H9 (cell line): ENCODE data around the gene C2orf92. TPM values are rescaled to one million over a fixed set of nuclear protein-coding genes. Genes with fewer than 3 reads are reported as not detected.

ENCODE experiments used
- DNase-seq: peaks from one replicate; pipeline ENCODE4 v3.0.0-alpha.2; 2017
- H2AFZ ChIP-seq: one replicate; pipeline ENCODE4 v1.6.1; 2013; ENCODE audit warnings: mild to moderate bottlenecking, low read length, control low read depth, moderate library complexity
- H2AK5ac ChIP-seq: 2 replicates; pipeline ENCODE4 v1.6.1; 2013; ENCODE audit warnings: low read length, control low read depth, mixed read lengths; ENCODE audit not compliant: insufficient read length
- H2BK120ac ChIP-seq: one replicate; pipeline ENCODE4 v1.6.1; 2013; ENCODE audit warnings: low read depth, mild to moderate bottlenecking, low read length, control low read depth, inconsistent platforms; ENCODE audit not compliant: poor library complexity, severe bottlenecking
- H2BK12ac ChIP-seq: 2 replicates; pipeline ENCODE4 v1.6.1; 2013; ENCODE audit warnings: low read length, control low read depth, mixed read lengths, low read depth; ENCODE audit not compliant: insufficient read length
- H2BK15ac ChIP-seq: 2 replicates; pipeline ENCODE4 v1.6.1; 2013; ENCODE audit warnings: low read depth, low read length, control low read depth
- H2BK20ac ChIP-seq: one replicate; pipeline ENCODE4 v1.6.1; 2013; ENCODE audit warnings: low read depth, mild to moderate bottlenecking, low read length, control low read depth, inconsistent platforms; ENCODE audit not compliant: poor library complexity, severe bottlenecking
- H2BK5ac ChIP-seq: 2 replicates; pipeline ENCODE4 v1.6.1; 2013; ENCODE audit warnings: low read length, control low read depth, mixed read lengths; ENCODE audit not compliant: insufficient read length
- H3K14ac ChIP-seq: 2 replicates; pipeline ENCODE4 v1.6.1; 2013; ENCODE audit warnings: low read length, control low read depth; ENCODE audit not compliant: insufficient read depth
- H3K18ac ChIP-seq: 2 replicates; pipeline ENCODE4 v1.6.1; 2013; ENCODE audit warnings: low read depth, mild to moderate bottlenecking, mixed read lengths, low read length, control low read depth; ENCODE audit not compliant: insufficient read length
- H3K23ac ChIP-seq: 2 replicates; pipeline ENCODE4 v1.6.1; 2013; ENCODE audit warnings: low read length, control low read depth, mixed read lengths, low read depth; ENCODE audit not compliant: insufficient read length
- H3K23me2 ChIP-seq: 2 replicates; pipeline ENCODE4 v1.6.1; 2013; ENCODE audit warnings: low read depth, mild to moderate bottlenecking, mixed read lengths, low read length, control low read depth; ENCODE audit not compliant: insufficient read length, poor library complexity, severe bottlenecking
- H3K27ac ChIP-seq: 2 replicates; pipeline ENCODE4 v1.5.1; 2013; ENCODE audit warnings: low read length, control low read depth, mixed read lengths, low read depth; ENCODE audit not compliant: insufficient read length
- H3K27me3 ChIP-seq: 2 replicates; pipeline ENCODE4 v1.6.1; 2013; ENCODE audit warnings: low read length, control low read depth, inconsistent platforms; ENCODE audit not compliant: insufficient read depth
- H3K4ac ChIP-seq: 2 replicates; pipeline ENCODE4 v1.6.1; 2013; ENCODE audit warnings: low read depth, mild to moderate bottlenecking, control low read depth, inconsistent platforms, low read length, moderate library complexity
- H3K4me1 ChIP-seq: 2 replicates; pipeline ENCODE4 v1.6.1; 2013; ENCODE audit warnings: low read length, control low read depth, inconsistent platforms; ENCODE audit not compliant: insufficient read depth
- H3K4me2 ChIP-seq: 2 replicates; pipeline ENCODE4 v1.6.1; 2013; ENCODE audit warnings: low read length, control low read depth, mixed read lengths; ENCODE audit not compliant: insufficient read length, insufficient read depth
- H3K56ac ChIP-seq: 2 replicates; pipeline ENCODE4 v1.6.1; 2013; ENCODE audit warnings: low read depth, mild to moderate bottlenecking, mixed read lengths, low read length, control low read depth; ENCODE audit not compliant: insufficient read length
- H3K79me1 ChIP-seq: 2 replicates; pipeline ENCODE4 v1.6.1; 2013; ENCODE audit warnings: low read depth, mild to moderate bottlenecking, moderate library complexity, low read length, control low read depth, inconsistent platforms; ENCODE audit not compliant: insufficient read depth, poor library complexity, severe bottlenecking
- H3K79me2 ChIP-seq: 2 replicates; pipeline ENCODE4 v1.6.1; 2013; ENCODE audit warnings: low read length, control low read depth, inconsistent platforms; ENCODE audit not compliant: insufficient read depth
- H3K9ac ChIP-seq: 2 replicates; pipeline ENCODE4 v1.6.1; 2013; ENCODE audit warnings: low read length, control low read depth, mixed read lengths; ENCODE audit not compliant: insufficient read length; ENCODE audit errors: extremely low read depth
- H3K9me3 ChIP-seq: one replicate; pipeline ENCODE4 v1.6.1; 2013; ENCODE audit warnings: low read depth, low read length, inconsistent platforms; ENCODE audit not compliant: control insufficient read depth
- H3T11ph ChIP-seq: one replicate; pipeline ENCODE4 v1.6.1; 2013; ENCODE audit warnings: mild to moderate bottlenecking, low read length, control low read depth, inconsistent platforms
- H4K20me1 ChIP-seq: one replicate; pipeline ENCODE4 v1.6.1; 2013; ENCODE audit not compliant: control insufficient read depth, insufficient read length, insufficient read depth
- H4K5ac ChIP-seq: 2 replicates; pipeline ENCODE4 v1.6.1; 2013; ENCODE audit warnings: low read depth, mild to moderate bottlenecking, mixed read lengths, low read length, control low read depth; ENCODE audit not compliant: insufficient read length
- H4K8ac ChIP-seq: replicated peaks from 2 replicates; pipeline ENCODE4 v1.6.1; 2013; ENCODE audit warnings: low read length, control low read depth, mixed read lengths, low read depth; ENCODE audit not compliant: insufficient read length
- H4K91ac ChIP-seq: 2 replicates; pipeline ENCODE4 v1.6.1; 2013; ENCODE audit warnings: low read depth, mild to moderate bottlenecking, moderate library complexity, mixed read lengths, low read length, control low read depth; ENCODE audit not compliant: insufficient read length
- H3K27ac Mint-ChIP-seq, 3 experiments: 2 replicates in 2 of 3; 3 replicates in 1 of 3; pipeline ENCODE4 v1.8.0; 2020 to 2021; ENCODE audit warnings: mixed read lengths in 3 of 3, mild to moderate bottlenecking in 1 of 3, moderate library complexity in 1 of 3
- H3K27me3 Mint-ChIP-seq: 2 replicates; pipeline ENCODE4 v1.8.0; 2021; ENCODE audit warnings: low read depth, mild to moderate bottlenecking, moderate library complexity, mixed read lengths
- H3K36me3 Mint-ChIP-seq, 3 experiments: 2 replicates in 2 of 3; 3 replicates in 1 of 3; pipeline ENCODE4 v1.8.0; 2020 to 2021; ENCODE audit warnings: low read depth in 3 of 3, mixed read lengths in 3 of 3; ENCODE audit not compliant: insufficient read depth in 1 of 3
- H3K4me1 Mint-ChIP-seq, 2 experiments: 2 replicates each; pipeline ENCODE4 v1.8.0; 2020; ENCODE audit warnings: mixed read lengths in 2 of 2
- H3K4me3 Mint-ChIP-seq, 2 experiments: 2 replicates in 1 of 2; 3 replicates in 1 of 2; pipeline ENCODE4 v1.8.0; 2020 to 2021; ENCODE audit warnings: mild to moderate bottlenecking in 2 of 2, mixed read lengths in 2 of 2, moderate library complexity in 1 of 2
- H3K9me3 Mint-ChIP-seq, 2 experiments: 2 replicates in 1 of 2; 3 replicates in 1 of 2; pipeline ENCODE4 v1.8.0; 2020; ENCODE audit warnings: mild to moderate bottlenecking in 2 of 2, mixed read lengths in 2 of 2, moderate library complexity in 1 of 2
- CTCF ChIP-seq: fragments of 200-600 bp; sonication (generic); conservative IDR thresholded peaks from 3 replicates; pipeline ENCODE4 v1.8.0; 2021; ENCODE audit warnings: antibody characterized with exemption, mild to moderate bottlenecking
- WGBS: extraction: QIAGEN DNeasy Blood & Tissue Kit; methylation state at CpG from one replicate; pipeline ENCODE4 v1.1.7; 2013; ENCODE audit warnings: missing lambda C conversion rate, low lambda C conversion rate, mixed read lengths; ENCODE audit not compliant: insufficient read length; ENCODE audit errors: extremely low coverage; 5-methylcytosine and 5-hydroxymethylcytosine counted together
- total RNA-seq: library from RNA; stranded (reverse); gene quantifications from 2 replicates; pipeline ENCODE4 v1.2.1, GENCODE V29; 2021

The C2orf92 gene
- total RNA-seq, 1 experiment from 2014 or later, result 7.3 TPM

GRCh38 chr2:97659256-97660043 is 10.1 kb upstream of the C2orf92 start:
- TF ChIP-seq CTCF, result no peak
- Histone ChIP-seq H3K4me1 (no peaks in the 10 kb centered on the region; the same call in 1 of the 2 replicates), H3K9me3 (peaks cover under 1% of the 10 kb centered on the region), H3K79me1 (peaks cover 4% of the 10 kb centered on the region), H3K4me2 (no peak overlapping the region), H3K14ac (no peak overlapping the region), H3K27me3 (no peaks in the 10 kb centered on the region), H4K91ac (no peak overlapping the region), H2AFZ (no peak overlapping the region), H3K27ac (no peak overlapping the region), H3K23ac (no peak overlapping the region), H2BK20ac (no peak overlapping the region), H3K56ac (no peak overlapping the region), H3T11ph (no peak overlapping the region), H3K79me2 (peaks cover 4% of the 10 kb centered on the region; the same call in 1 of the 2 replicates), H3K23me2 (peaks cover 12% of the 10 kb centered on the region), H3K9ac (no peak overlapping the region), H2BK120ac (no peak overlapping the region), H2BK15ac (no peak overlapping the region), H2BK5ac (no peak overlapping the region), H3K18ac (no peak overlapping the region), H4K8ac (no peak overlapping the region), H4K5ac (no peak overlapping the region), H3K4ac (no peak overlapping the region), H4K20me1 (no peaks in the 10 kb centered on the region), H2AK5ac (no peak overlapping the region), H2BK12ac (no peak overlapping the region)
- Mint-ChIP-seq H3K36me3 (peaks cover 31 to 47% (median 38%) of the 10 kb centered on the region in 3 experiments; a peak in 6 of 7 replicates), H3K4me3 (no peak overlapping the region), H3K27ac (no peak overlapping the region), H3K27me3 (peaks cover 1% of the 10 kb centered on the region; the same call in 1 of the 2 replicates), H3K4me1 (peaks cover 14 to 19% of the 10 kb centered on the region in 2 experiments), H3K9me3 (peaks cover 0 to 4% of the 10 kb centered on the region in 2 experiments; a peak in 4 of 5 replicates)
- DNase-seq, result no peak
- WGBS, result no CpG with 5 or more reads among the region's 29 CpGs
